GM21825 (cell line): ENCODE measurements around the gene ZNF678.
"Not testable (repeated sequence)": the region's sequence is repeated elsewhere in the genome, so short reads cannot be mapped to it uniquely, and the experiment has no call there.

Source experiments
- ATAC-seq: cut with Tn5 transposase; IDR thresholded peaks from one replicate; pipeline ENCODE4 v1.9.1; 2021; ENCODE audit warnings: mild to moderate bottlenecking, moderate library complexity; ENCODE audit not compliant: unreplicated experiment

The ZNF678 gene

DNA sequence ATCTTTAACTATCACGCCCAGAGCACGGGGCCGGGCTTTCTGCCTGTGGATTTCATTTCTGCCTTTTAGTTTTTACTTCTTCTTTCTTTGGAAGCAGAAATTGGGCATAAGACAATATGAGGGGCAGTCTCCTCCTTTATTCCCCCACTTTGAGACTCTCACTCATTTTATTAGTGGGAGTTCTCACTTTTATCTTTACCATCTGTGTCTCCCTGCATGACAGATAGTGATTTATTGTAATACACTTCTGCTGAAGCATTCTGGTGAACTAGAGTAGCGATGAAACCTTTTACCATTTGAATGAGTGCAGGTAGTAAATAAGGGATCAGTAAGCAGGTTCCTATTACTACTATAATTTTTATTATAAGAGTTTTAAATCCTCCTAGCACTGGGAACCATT lies 26.4 kb downstream of the ZNF678 start:
- ATAC-seq: not testable (repeated sequence)

- ATAC-seq: not testable (repeated sequence)
These were observed 32.9 kb downstream of the ZNF678 start for GRCh38 chr1:227596222-227596621.

DNA sequence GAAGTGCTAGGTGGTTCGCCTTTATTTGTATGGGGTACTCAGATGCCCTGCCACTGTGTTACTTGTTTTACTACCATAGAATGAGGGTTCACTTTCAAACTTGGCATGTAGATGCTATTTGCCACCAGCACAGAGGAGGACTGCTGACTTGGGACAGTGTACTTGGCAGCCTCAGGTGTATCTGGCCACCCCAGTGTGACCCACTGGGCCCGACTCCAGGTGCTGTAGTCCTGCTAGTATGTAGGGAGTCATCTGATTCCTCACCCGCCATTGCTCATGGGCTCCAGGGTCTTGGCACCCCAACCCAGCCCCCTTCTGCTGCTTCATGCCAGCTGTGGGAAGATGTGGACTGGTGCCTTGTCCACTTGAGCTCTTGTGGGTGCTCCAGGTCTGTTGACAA lies 40.0 kb downstream of the ZNF678 start:
- ATAC-seq: no peak

- ATAC-seq: no peak
These were observed 41.1 kb downstream of the ZNF678 start for GRCh38 chr1:227604446-227604845.

GRCh38 chr1:227606271-227606670 lies 42.9 kb downstream of the ZNF678 start:
- not testable (repeated sequence) for ATAC-seq

- ATAC-seq: no peak
These were observed 44.1 kb downstream of the ZNF678 start for GRCh38 chr1:227607336-227607898.

GRCh38 chr1:227612658-227613057 lies 49.3 kb downstream of the ZNF678 start:
- no peak for ATAC-seq

DNA sequence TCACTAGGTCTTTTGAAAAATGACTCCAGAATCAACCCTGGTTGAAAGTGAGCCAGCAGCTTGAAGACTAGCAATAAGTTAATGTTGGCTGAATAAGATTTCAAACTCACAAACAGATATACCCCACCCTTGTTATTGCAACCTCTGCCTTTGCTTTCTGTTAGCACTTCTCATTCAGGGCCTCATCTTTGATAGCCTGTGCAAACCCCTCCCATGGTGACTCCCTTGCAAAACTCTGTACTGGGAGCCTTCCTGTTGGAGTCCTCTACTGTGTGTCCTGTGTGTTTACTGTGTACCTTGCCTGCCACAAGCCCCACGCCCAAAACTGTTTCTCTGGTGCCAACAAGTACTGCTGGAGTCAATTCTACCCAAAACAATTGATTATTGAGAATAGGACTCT lies 50.2 kb downstream of the ZNF678 start:
- no peak for ATAC-seq

- ATAC-seq: no peak
These were observed 57.9 kb downstream of the ZNF678 start for GRCh38 chr1:227621211-227621610.

- ATAC-seq: no peak
These were observed 59.6 kb downstream of the ZNF678 start for GRCh38 chr1:227622739-227623475.

GRCh38 chr1:227632325-227632724 lies 69.0 kb downstream of the ZNF678 start:
- ATAC-seq: no peak

DNA sequence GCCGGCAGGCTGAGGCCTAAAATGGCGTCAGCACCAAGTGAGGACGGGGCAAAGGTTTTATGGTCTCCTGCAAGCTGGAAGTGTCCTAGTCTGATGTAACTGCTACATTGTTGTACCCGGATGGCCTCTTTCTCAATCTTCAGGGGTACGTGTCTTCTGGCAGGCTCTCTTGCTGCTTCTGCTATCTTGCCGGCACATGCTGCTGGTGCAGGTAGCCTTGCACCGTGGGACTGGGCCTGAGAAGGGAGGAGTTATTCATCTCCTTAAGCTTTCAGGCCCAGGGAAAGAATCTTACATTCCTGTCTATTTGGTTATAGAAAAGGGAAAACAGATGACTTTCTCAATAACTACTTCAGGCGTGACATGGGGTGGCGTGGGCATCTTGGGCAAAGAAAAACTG lies 72.2 kb downstream of the ZNF678 start:
- ATAC-seq: no peak

DNA sequence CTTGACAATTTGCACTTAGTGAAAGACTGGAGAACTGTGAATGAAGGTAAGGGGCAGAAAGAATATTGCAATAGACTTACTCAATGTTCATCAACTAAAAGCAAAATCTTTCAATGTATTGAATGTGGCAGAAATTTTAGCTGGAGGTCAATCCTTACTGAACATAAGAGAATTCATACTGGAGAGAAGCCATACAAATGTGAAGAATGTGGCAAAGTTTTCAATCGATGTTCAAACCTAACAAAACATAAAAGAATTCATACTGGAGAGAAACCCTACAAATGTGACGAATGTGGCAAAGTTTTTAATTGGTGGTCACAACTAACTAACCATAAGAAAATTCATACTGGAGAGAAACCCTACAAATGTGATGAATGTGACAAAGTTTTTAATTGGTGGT lies 91.1 kb downstream of the ZNF678 start:
- ATAC-seq: no peak

- ATAC-seq: no peak
These were observed 91.7 kb downstream of the ZNF678 start for GRCh38 chr1:227654858-227655752.

DNA sequence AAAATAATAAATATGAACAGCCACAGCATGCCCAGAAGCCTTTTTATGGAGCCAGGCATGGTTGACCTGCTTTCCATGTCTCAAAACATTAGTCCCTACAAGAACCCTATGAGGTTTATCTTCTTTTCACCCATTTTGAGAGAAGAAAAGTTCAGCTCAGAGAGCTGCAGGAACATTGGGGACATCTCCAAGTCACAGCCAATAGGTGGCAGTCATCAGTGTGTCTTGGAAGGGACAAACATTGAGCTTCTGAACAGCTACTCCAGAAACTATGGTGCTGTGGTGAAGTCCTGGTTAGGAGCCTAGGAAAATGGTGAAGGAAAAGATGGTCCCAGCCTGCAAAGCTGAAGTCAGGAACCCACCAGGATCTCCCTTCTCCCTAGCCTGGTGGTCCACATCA lies 98.1 kb downstream of the ZNF678 start:
- ATAC-seq: no peak

DNA sequence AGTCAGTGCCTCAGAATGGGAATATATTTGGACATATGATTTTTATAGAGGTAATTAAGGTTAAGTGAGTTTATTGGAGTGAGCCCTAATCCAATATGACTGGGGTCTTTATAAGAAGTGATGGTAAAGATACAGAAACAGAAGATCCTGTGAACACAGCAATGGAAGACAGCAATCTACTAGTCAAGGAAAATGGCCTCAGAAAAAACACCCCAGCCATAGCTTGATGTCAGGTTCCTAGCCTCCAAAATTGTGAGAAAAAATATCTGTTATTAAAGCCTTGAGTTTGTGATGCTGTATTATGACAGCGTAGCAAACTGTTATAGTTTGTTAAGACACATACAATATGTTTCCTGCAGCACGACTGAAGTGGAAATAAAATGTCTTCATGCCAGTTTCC lies 99.6 kb downstream of the ZNF678 start:
- ATAC-seq: no peak

DNA sequence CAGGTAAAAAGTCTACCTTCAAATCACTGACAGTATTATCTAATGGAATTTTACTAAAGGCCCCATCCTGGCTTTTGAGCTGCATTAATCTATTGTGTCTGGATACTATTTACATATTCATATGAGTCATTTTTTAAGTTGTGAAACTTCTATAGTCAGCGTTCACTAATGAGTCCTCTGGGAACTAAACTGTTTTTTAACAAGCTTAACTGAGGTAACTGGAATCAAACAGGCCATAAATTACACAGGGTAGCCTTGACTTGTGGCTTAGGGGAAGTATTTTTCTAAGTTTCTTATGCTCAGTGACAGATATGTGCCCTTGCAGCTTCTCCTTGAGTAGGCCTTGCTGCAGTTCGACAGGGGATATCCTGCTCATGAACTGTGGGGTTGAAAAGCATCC lies 102.9 kb downstream of the ZNF678 start:
- ATAC-seq: no peak

DNA sequence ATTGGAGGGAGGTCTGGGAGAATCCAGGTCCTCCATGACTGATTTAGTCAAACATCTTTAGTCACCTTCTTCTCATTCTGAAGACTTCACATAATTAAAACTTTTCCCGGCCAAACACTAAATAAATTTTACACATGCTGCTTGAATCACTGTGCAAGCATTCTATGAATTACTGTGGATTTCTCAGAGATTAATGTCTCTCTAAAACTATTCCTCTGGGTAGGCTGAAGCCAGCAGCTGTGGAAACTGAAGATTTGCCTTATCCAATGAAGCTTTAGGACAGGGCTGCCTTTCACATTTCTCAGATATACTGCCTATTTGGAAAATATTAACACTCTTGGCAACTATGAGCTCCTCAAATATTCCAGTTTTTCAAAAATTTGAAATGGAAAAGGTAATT lies 110.1 kb downstream of the ZNF678 start:
- no peak for ATAC-seq

- no peak for ATAC-seq
These were observed 122.5 kb downstream of the ZNF678 start for GRCh38 chr1:227685807-227686206.

DNA sequence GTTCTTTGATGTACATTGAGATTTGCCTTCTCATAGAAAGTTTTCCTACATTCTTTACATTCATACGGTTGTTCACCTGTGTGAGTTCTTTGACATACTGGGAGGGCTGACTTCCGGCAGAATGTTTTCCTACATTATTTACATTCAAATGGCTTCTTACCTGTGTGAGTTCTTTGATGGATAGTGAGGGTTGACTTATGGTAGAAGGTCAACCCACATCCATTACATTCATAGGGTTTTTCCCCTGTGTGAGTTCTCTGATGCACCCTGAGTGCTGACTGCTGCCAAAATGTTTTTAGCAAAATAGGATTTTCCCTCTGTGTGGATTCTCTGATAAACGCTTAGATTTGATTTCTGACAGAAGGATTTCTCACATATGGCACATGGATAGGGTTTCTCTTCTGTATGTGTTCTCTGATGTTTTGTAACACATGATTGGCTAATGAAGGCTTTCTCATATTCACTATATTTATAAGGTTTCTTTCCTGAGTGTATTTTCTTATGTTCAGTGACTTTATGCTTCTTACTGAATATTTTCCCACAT lies 134.0 kb downstream of the ZNF678 start:
- ATAC-seq: no peak

GRCh38 chr1:227701631-227702030 lies 138.3 kb downstream of the ZNF678 start:
- not testable (repeated sequence) for ATAC-seq

DNA sequence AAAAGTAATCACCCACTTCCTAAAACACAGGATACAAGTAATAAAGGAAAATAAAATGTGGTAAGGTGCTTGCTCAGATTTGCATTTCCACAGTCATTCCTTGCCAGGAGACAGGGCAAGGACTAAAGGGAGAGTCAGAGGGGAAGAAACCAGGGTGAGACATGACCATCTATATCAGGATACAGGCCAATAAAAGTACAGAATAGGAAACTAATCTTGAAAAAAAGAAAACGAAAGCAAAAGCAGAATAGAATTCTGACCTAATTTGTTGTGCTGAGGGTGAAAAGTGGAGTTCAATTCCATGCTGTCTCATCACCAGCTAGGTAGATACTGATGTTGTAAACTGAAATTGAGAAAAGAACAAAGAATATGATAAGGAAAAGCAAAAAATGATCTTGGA lies 144.5 kb downstream of the ZNF678 start:
- no peak for ATAC-seq
